Daoy (cell line): ENCODE data around the gene IL17RC. TPM values are rescaled to one million over a fixed set of nuclear protein-coding genes. Genes with fewer than 3 reads are reported as not detected.
"Not testable (repeated sequence)": the region's sequence is repeated elsewhere in the genome, so short reads cannot be mapped to it uniquely, and the experiment has no call there.

Experiments used
- DNase-seq: peaks from one replicate; pipeline ENCODE4 v3.0.0-alpha.2; 2015; ENCODE audit warnings: low read depth
- total RNA-seq: library from RNA; depleted of rRNA; stranded (reverse); fragments of >200 nt; shearing (Covaris generic); gene quantifications from 2 replicates; pipeline ENCODE4 v1.2.3, GENCODE V29; 2014

The IL17RC gene
- total RNA-seq, 1 experiment from 2014 or later: 6.7 TPM

GRCh38 chr3:9914559-9915253 is 2.2 kb upstream of the IL17RC start:
- DNase-seq: no peak

- peak; percentile 61 for DNase-seq
These were observed 1.4 kb upstream of the IL17RC start for GRCh38 chr3:9915254-9916141.

- peak; percentile 46 for DNase-seq
These were observed 558 bp upstream of the IL17RC start for GRCh38 chr3:9916346-9916733.

GRCh38 chr3:9917820-9918219 is 922 bp downstream of the IL17RC start:
- DNase-seq: no peak

GRCh38 chr3:9918261-9919038 is 1.6 kb downstream of the IL17RC start:
- no peak for DNase-seq

- no peak for DNase-seq
These were observed 11.3 kb downstream of the IL17RC start for GRCh38 chr3:9928158-9928557.

GRCh38 chr3:9930804-9931418 is 14.0 kb downstream of the IL17RC start:
- DNase-seq: no peak

- no peak for DNase-seq
These were observed 15.6 kb downstream of the IL17RC start for GRCh38 chr3:9932535-9932842.

GRCh38 chr3:9932843-9933560 is 16.1 kb downstream of the IL17RC start:
- peak; percentile 86 for DNase-seq

- DNase-seq: peak; percentile 94
These were observed 16.8 kb downstream of the IL17RC start, which contains the start of gene CRELD1 for GRCh38 chr3:9933561-9934234. TSS of gene CRELD1 (plus strand) at chr3:9933834. CDS start at chr3:9934439, 605 bp downstream.

- peak; percentile 11 for DNase-seq
These were observed 17.3 kb downstream of the IL17RC start for GRCh38 chr3:9934235-9934621.

- no peak for DNase-seq
These were observed 18.1 kb downstream of the IL17RC start for GRCh38 chr3:9934993-9935392.

GRCh38 chr3:9935966-9936510 is 19.1 kb downstream of the IL17RC start:
- no peak for DNase-seq

- DNase-seq: no peak
These were observed 20.8 kb downstream of the IL17RC start for GRCh38 chr3:9937486-9938238.

GRCh38 chr3:9938966-9939365 is 22.1 kb downstream of the IL17RC start:
- DNase-seq: no peak

- DNase-seq: not testable (repeated sequence)
These were observed 23.0 kb downstream of the IL17RC start for GRCh38 chr3:9939906-9940305.

- DNase-seq: no peak
These were observed 23.8 kb downstream of the IL17RC start for GRCh38 chr3:9940746-9941145.

- no peak for DNase-seq
These were observed 25.3 kb downstream of the IL17RC start for GRCh38 chr3:9942164-9942563.

GRCh38 chr3:9942934-9943690 is 26.2 kb downstream of the IL17RC start:
- DNase-seq: no peak
